Kidney epithelial cell (primary cell): ENCODE results near the gene RAB14. TPM values are rescaled to one million over a fixed set of nuclear protein-coding genes. Genes with fewer than 3 reads are reported as not detected.

Experiments used
- DNase-seq: peaks from one replicate; pipeline ENCODE4 v3.0.0-alpha.2; 2010; ENCODE audit warnings: low read depth
- H3K27me3 ChIP-seq: 2 replicates; pipeline ENCODE4 v1.6.0; 2011; ENCODE audit warnings: low read length; ENCODE audit not compliant: control insufficient read depth, insufficient read depth
- H3K36me3 ChIP-seq: 2 replicates; pipeline ENCODE4 v1.5.1; 2011; ENCODE audit warnings: low read length; ENCODE audit not compliant: control insufficient read depth, insufficient read depth
- H3K4me3 ChIP-seq: 2 replicates; pipeline ENCODE4 v1.5.1; 2011; ENCODE audit warnings: low read depth, mild to moderate bottlenecking, control low read depth, low read length
- CTCF ChIP-seq: IDR thresholded peaks from 2 replicates; pipeline ENCODE4 v1.5.1; 2011; ENCODE audit warnings: mild to moderate bottlenecking, moderate library complexity, low read length, control low read depth, inconsistent platforms; ENCODE audit not compliant: insufficient read depth, poor library complexity, severe bottlenecking
- total RNA-seq: library from RNA; depleted of rRNA; stranded (reverse); fragments of >200 nt; gene quantifications from 2 replicates; pipeline ENCODE4 v1.2.3, GENCODE V29; 2015

The RAB14 gene
- total RNA-seq, 1 donor from 2014 or later, result 38.1 TPM

GRCh38 chr9:121194730-121195129, 6.9 kb downstream of the RAB14 start:
- no peak for TF ChIP-seq CTCF
- H3K4me3 ChIP-seq, result no peak overlapping the region
- H3K27me3 ChIP-seq, result no peaks in the 10 kb centered on the region
- no peaks in the 10 kb centered on the region for H3K36me3 ChIP-seq
- no peak for DNase-seq

- H3K36me3 ChIP-seq, result no peaks in the 10 kb centered on the region
- H3K27me3 ChIP-seq, result no peaks in the 10 kb centered on the region
- no peak overlapping the region for H3K4me3 ChIP-seq
- DNase-seq, result no peak
- no peak for TF ChIP-seq CTCF
These were observed 8.6 kb downstream of the RAB14 start for GRCh38 chr9:121192959-121193640.

- TF ChIP-seq CTCF, result no peak
- Histone ChIP-seq H3K27me3 (no peaks in the 10 kb centered on the region), H3K36me3 (no peaks in the 10 kb centered on the region), H3K4me3 (no peak overlapping the region)
- no peak for DNase-seq
These were observed 9.2 kb downstream of the RAB14 start for GRCh38 chr9:121192518-121192917.

- no peak for TF ChIP-seq CTCF
- Histone ChIP-seq H3K4me3 (no peak overlapping the region), H3K36me3 (no peaks in the 10 kb centered on the region), H3K27me3 (no peaks in the 10 kb centered on the region)
- DNase-seq, result no peak
These were observed 10.4 kb downstream of the RAB14 start for GRCh38 chr9:121191235-121191634.

GRCh38 chr9:121189660-121190059, 12.0 kb downstream of the RAB14 start:
- no peak for DNase-seq
- Histone ChIP-seq H3K4me3 (no peak overlapping the region), H3K27me3 (no peaks in the 10 kb centered on the region), H3K36me3 (no peaks in the 10 kb centered on the region)
- no peak for TF ChIP-seq CTCF

GRCh38 chr9:121189006-121189405, 12.7 kb downstream of the RAB14 start:
- no peak for DNase-seq
- TF ChIP-seq CTCF, result no peak
- H3K4me3 ChIP-seq, result no peak overlapping the region
- no peaks in the 10 kb centered on the region for H3K27me3 ChIP-seq
- H3K36me3 ChIP-seq, result no peaks in the 10 kb centered on the region
